HG02798 (cell line): Measurements from ENCODE around the gene DIPK2B.

Experiments used
- ATAC-seq: cut with Tn5 transposase; IDR thresholded peaks from one replicate; pipeline ENCODE4 v1.9.1; 2021; ENCODE audit warnings: mild to moderate bottlenecking; ENCODE audit not compliant: unreplicated experiment, poor library complexity

The DIPK2B gene

GRCh38 chrX:45200741-45201234 is at the start of gene DIPK2B:
TSS of gene DIPK2B (minus strand) at chrX:45200876. CDS start at chrX:45200826, 50 bp downstream.
- no peak for ATAC-seq

GRCh38 chrX:45240301-45240700 is 39.6 kb upstream of the DIPK2B start:
- no peak for ATAC-seq

- no peak for ATAC-seq
Measured at GRCh38 chrX:45238489-45238888, 37.8 kb upstream of the DIPK2B start.

GRCh38 chrX:45233531-45233930 is 32.9 kb upstream of the DIPK2B start:
- ATAC-seq = no peak

- no peak for ATAC-seq
Measured at GRCh38 chrX:45232139-45232538, 31.5 kb upstream of the DIPK2B start.

- ATAC-seq = no peak
Measured at GRCh38 chrX:45230410-45230809, 29.7 kb upstream of the DIPK2B start.

GRCh38 chrX:45229348-45229747 is 28.7 kb upstream of the DIPK2B start:
- no peak for ATAC-seq

GRCh38 chrX:45228126-45228525 is 27.4 kb upstream of the DIPK2B start:
- ATAC-seq = no peak

GRCh38 chrX:45208121-45208856 is 7.6 kb upstream of the DIPK2B start:
- no peak for ATAC-seq

- no peak for ATAC-seq
Measured at GRCh38 chrX:45202171-45202570, 1.5 kb upstream of the DIPK2B start.

GRCh38 chrX:45198706-45199105 is 2.0 kb downstream of the DIPK2B start:
- ATAC-seq = no peak

GRCh38 chrX:45198301-45198700 is 2.4 kb downstream of the DIPK2B start:
- ATAC-seq = no peak

- no peak for ATAC-seq
Measured at GRCh38 chrX:45196701-45197100, 4.0 kb downstream of the DIPK2B start.

GRCh38 chrX:45191820-45192409 is 8.8 kb downstream of the DIPK2B start:
- no peak for ATAC-seq

- ATAC-seq = no peak
Measured at GRCh38 chrX:45191383-45191782, 9.3 kb downstream of the DIPK2B start.

- no peak for ATAC-seq
Measured at GRCh38 chrX:45187731-45188130, 12.9 kb downstream of the DIPK2B start.

GRCh38 chrX:45186643-45187026 is 14.0 kb downstream of the DIPK2B start:
- no peak for ATAC-seq

GRCh38 chrX:45184211-45184610 is 16.5 kb downstream of the DIPK2B start:
- no peak for ATAC-seq

GRCh38 chrX:45172890-45173289 is 27.8 kb downstream of the DIPK2B start:
- ATAC-seq = no peak

- no peak for ATAC-seq
Measured at GRCh38 chrX:45166781-45167180, 33.9 kb downstream of the DIPK2B start.

- no peak for ATAC-seq
Measured at GRCh38 chrX:45165726-45166125, 35.0 kb downstream of the DIPK2B start.

GRCh38 chrX:45164995-45165394 is 35.7 kb downstream of the DIPK2B start:
- no peak for ATAC-seq
